Fibroblast of lung (primary cell): ENCODE measurements around the gene ITSN1. TPM values are rescaled to one million over a fixed set of nuclear protein-coding genes. Genes with fewer than 3 reads are reported as not detected.

Experiments
- DNase-seq, 2 donors: peaks; one replicate each; pipeline versions ENCODE4 v3.0.0 to v3.0.0-alpha.2; 2010; ENCODE audit warnings: low read depth in 2 of 2
- H2AFZ ChIP-seq: 2 replicates; pipeline ENCODE4 v1.5.1; 2012; ENCODE audit warnings: low read length, control low read depth, inconsistent platforms
- H3K27ac ChIP-seq: 2 replicates; pipeline ENCODE4 v1.5.1; 2011; ENCODE audit warnings: low read length, control low read depth; ENCODE audit not compliant: insufficient read depth
- H3K27me3 ChIP-seq: 2 replicates; pipeline ENCODE4 v1.5.1; 2011; ENCODE audit warnings: mild to moderate bottlenecking, low read length; ENCODE audit not compliant: control insufficient read depth, insufficient read depth
- H3K36me3 ChIP-seq: 2 replicates; pipeline ENCODE4 v1.5.1; 2011; ENCODE audit warnings: low read length; ENCODE audit not compliant: control insufficient read depth, insufficient read depth
- H3K4me1 ChIP-seq: 2 replicates; pipeline ENCODE4 v1.5.1; 2011; ENCODE audit warnings: low read length; ENCODE audit not compliant: control insufficient read depth, insufficient read depth; ENCODE audit errors: extremely low read depth
- H3K4me2 ChIP-seq: 2 replicates; pipeline ENCODE4 v1.5.1; 2011; ENCODE audit warnings: low read length, control low read depth; ENCODE audit not compliant: insufficient read depth; ENCODE audit errors: extremely low read depth
- H3K4me3 ChIP-seq, 4 experiments: fragments of 200-600 bp in 1 of 4; sonication (generic) in 1 of 4; replicated peaks in 1 of 4; 2 replicates each; pipeline ENCODE4 v1.5.1; 2011 to 2016; ENCODE audit warnings: low read length in 4 of 4, low read depth in 3 of 4, mild to moderate bottlenecking in 3 of 4, control low read depth in 2 of 4, inconsistent platforms in 1 of 4, mixed read lengths in 1 of 4; ENCODE audit not compliant: insufficient read depth in 1 of 4; ENCODE audit errors: control extremely low read depth in 1 of 4
- H3K79me2 ChIP-seq: 2 replicates; pipeline ENCODE4 v1.5.1; 2012; ENCODE audit warnings: mild to moderate bottlenecking, low read length, inconsistent platforms; ENCODE audit not compliant: control insufficient read depth, insufficient read depth
- H3K9ac ChIP-seq: 2 replicates; pipeline ENCODE4 v1.5.1; 2011; ENCODE audit warnings: mild to moderate bottlenecking, low read length, control low read depth; ENCODE audit not compliant: insufficient read depth
- H3K9me3 ChIP-seq: 2 replicates; pipeline ENCODE4 v1.5.1; 2012; ENCODE audit warnings: low read depth, low read length; ENCODE audit not compliant: control insufficient read depth, insufficient read depth
- H4K20me1 ChIP-seq: 2 replicates; pipeline ENCODE4 v1.5.1; 2011; ENCODE audit warnings: low read length; ENCODE audit not compliant: control insufficient read depth, insufficient read depth; ENCODE audit errors: extremely low read depth
- CTCF ChIP-seq, 2 donors: IDR thresholded peaks in 1 of 2; conservative IDR thresholded peaks in 1 of 2; 1 replicate in 1 of 2; 2 replicates in 1 of 2; pipeline ENCODE4 v1.5.1; 2011 to 2012; ENCODE audit warnings: low read length in 2 of 2, control low read depth in 1 of 2, inconsistent platforms in 1 of 2, low read depth in 1 of 2, mild to moderate bottlenecking in 1 of 2
- EZH2 ChIP-seq: IDR thresholded peaks from 2 replicates; pipeline ENCODE4 v1.5.1; 2012; ENCODE audit warnings: low read length, control low read depth, mild to moderate bottlenecking; ENCODE audit errors: missing control alignments
- polyA plus RNA-seq, 2 donors: library from polyadenylated mRNA; depleted of rRNA in 1 of 2; stranded (reverse) in 1 of 2; unstranded in 1 of 2; fragments of >200 nt; gene quantifications; 2 replicates each; pipeline ENCODE4 v1.2.1, GENCODE V29; 2011 to 2012; ENCODE audit warnings: missing spikeins in 1 of 2
- total RNA-seq: library from RNA; depleted of rRNA; stranded (reverse); fragments of >200 nt; gene quantifications from 2 replicates; pipeline ENCODE4 v1.2.1, GENCODE V29; 2014

ITSN1 gene
- total and polyA plus RNA-seq, 2 donors (not counting 1 experiment from before 2014, with no cell fraction given): 34.7 to 63.1 TPM

GRCh38 chr21:33643658-33644311, 1.5 kb downstream of the ITSN1 start:
- DNase-seq: peak; percentile 29 to 33
- Histone ChIP-seq H3K4me1 (peaks cover 3% of the 10 kb centered on the region), H3K27me3 (no peaks in the 10 kb centered on the region), H2AFZ (peak overlapping the region; percentile 64), H3K4me3 (peak overlapping the region; percentile 79 to 97 (median 84)), H3K9ac (peak overlapping the region; percentile 63), H3K4me2 (peak overlapping the region; percentile 93), H3K36me3 (no peaks in the 10 kb centered on the region), H3K27ac (peak overlapping the region; percentile 69), H4K20me1 (no peaks in the 10 kb centered on the region), H3K9me3 (no peaks in the 10 kb centered on the region), H3K79me2 (peaks cover 75% of the 10 kb centered on the region)
- no peak for TF ChIP-seq CTCF (conservative IDR thresholded peaks at IDR 0.05 in 1 of 2, IDR thresholded peaks at IDR 0.05 in 1 of 2; ENCODE audit: low read depth in 1 of 2, low read length in 2 of 2)
- no peak for TF ChIP-seq EZH2

- Histone ChIP-seq H3K9me3 (no peaks in the 10 kb centered on the region), H3K9ac (no peak overlapping the region), H3K36me3 (no peaks in the 10 kb centered on the region), H3K4me3 (peak overlapping the region; percentile 79 to 97 (median 84)), H3K79me2 (peaks cover 78% of the 10 kb centered on the region), H3K27ac (peak overlapping the region; percentile 9), H3K4me1 (peaks cover 3% of the 10 kb centered on the region), H2AFZ (no peak overlapping the region), H3K4me2 (peak overlapping the region; percentile 93), H4K20me1 (no peaks in the 10 kb centered on the region), H3K27me3 (no peaks in the 10 kb centered on the region)
- TF ChIP-seq EZH2: no peak
- TF ChIP-seq CTCF (conservative IDR thresholded peaks at IDR 0.05 in 1 of 2, IDR thresholded peaks at IDR 0.05 in 1 of 2; ENCODE audit: low read depth in 1 of 2, low read length in 2 of 2): no peak
- DNase-seq: peak; percentile 68 to 78
Measured at GRCh38 chr21:33644383-33645074, 2.2 kb downstream of the ITSN1 start.

- no peak overlapping the region for H3K9ac ChIP-seq
- TF ChIP-seq CTCF (conservative IDR thresholded peaks at IDR 0.05 in 1 of 2, IDR thresholded peaks at IDR 0.05 in 1 of 2; ENCODE audit: low read depth in 1 of 2, low read length in 2 of 2): no peak
- TF ChIP-seq EZH2: no peak
- peaks cover 79% of the 10 kb centered on the region for H3K79me2 ChIP-seq
- no peaks in the 10 kb centered on the region for H4K20me1 ChIP-seq
- H3K4me3 ChIP-seq: no peak overlapping the region
- H3K4me2 ChIP-seq: no peak overlapping the region
- H3K27me3 ChIP-seq: no peaks in the 10 kb centered on the region
- H3K4me1 ChIP-seq: no peaks in the 10 kb centered on the region
- no peaks in the 10 kb centered on the region for H3K36me3 ChIP-seq
- H3K9me3 ChIP-seq: no peaks in the 10 kb centered on the region
- no peak overlapping the region for H3K27ac ChIP-seq
- DNase-seq: no peak
- no peak overlapping the region for H2AFZ ChIP-seq
Measured at GRCh38 chr21:33645730-33646129, 3.4 kb downstream of the ITSN1 start.
